Nephron (organoid): ENCODE data around the gene ACOXL.

ENCODE experiments used
- H3K27ac Mint-ChIP-seq, 3 experiments: 2 replicates each; pipeline ENCODE4 v1.8.0; 2020; ENCODE audit warnings: mixed read lengths in 3 of 3, mild to moderate bottlenecking in 2 of 3, moderate library complexity in 1 of 3
- H3K27me3 Mint-ChIP-seq: 2 replicates; pipeline ENCODE4 v1.8.0; 2021; ENCODE audit warnings: low read depth, mild to moderate bottlenecking, moderate library complexity, mixed read lengths
- H3K36me3 Mint-ChIP-seq: 2 replicates; pipeline ENCODE4 v1.8.0; 2020; ENCODE audit warnings: low read depth, mixed read lengths
- H3K4me1 Mint-ChIP-seq: 2 replicates; pipeline ENCODE4 v1.8.0; 2020; ENCODE audit warnings: mixed read lengths
- H3K4me3 Mint-ChIP-seq, 3 experiments: 2 replicates each; pipeline ENCODE4 v1.8.0; 2020; ENCODE audit warnings: mild to moderate bottlenecking in 3 of 3, mixed read lengths in 3 of 3, moderate library complexity in 2 of 3
- H3K9me3 Mint-ChIP-seq: 2 replicates; pipeline ENCODE4 v1.8.0; 2020; ENCODE audit warnings: mixed read lengths
- TF ChIP-seq, protein P1 (sequence below), 3 experiments: fragments of 200-600 bp; sonication (generic); IDR thresholded peaks; one replicate each; pipeline ENCODE4 v1.5.0; 2021; ENCODE audit warnings: antibody characterized with exemption in 3 of 3; ENCODE audit not compliant: unreplicated experiment in 3 of 3

Gene ACOXL

DNA sequence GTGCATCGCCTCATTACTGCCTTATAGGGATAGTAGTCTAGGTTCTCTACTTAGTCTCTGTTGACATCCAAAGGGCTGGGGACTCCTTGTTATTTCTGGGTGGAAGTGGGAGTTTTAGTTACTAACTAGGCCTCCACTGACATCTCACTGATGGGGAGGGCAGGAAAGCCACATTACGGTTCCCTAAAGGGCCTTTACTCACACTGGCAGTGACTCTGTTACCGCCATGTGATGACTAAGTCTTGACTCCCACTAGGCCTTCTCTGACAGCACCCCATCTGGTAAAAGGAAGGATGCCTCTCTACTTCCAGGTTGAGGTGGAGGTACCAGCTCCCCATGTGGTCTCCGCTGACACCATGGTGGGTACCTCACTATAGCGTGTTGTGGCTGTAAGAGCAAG lies 374.3 kb downstream of the ACOXL start:
- H3K9me3 Mint-ChIP-seq, result no peaks in the 10 kb centered on the region
- TF ChIP-seq, protein P1, sequence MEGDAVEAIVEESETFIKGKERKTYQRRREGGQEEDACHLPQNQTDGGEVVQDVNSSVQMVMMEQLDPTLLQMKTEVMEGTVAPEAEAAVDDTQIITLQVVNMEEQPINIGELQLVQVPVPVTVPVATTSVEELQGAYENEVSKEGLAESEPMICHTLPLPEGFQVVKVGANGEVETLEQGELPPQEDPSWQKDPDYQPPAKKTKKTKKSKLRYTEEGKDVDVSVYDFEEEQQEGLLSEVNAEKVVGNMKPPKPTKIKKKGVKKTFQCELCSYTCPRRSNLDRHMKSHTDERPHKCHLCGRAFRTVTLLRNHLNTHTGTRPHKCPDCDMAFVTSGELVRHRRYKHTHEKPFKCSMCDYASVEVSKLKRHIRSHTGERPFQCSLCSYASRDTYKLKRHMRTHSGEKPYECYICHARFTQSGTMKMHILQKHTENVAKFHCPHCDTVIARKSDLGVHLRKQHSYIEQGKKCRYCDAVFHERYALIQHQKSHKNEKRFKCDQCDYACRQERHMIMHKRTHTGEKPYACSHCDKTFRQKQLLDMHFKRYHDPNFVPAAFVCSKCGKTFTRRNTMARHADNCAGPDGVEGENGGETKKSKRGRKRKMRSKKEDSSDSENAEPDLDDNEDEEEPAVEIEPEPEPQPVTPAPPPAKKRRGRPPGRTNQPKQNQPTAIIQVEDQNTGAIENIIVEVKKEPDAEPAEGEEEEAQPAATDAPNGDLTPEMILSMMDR (IDR thresholded peaks at IDR 0.05; ENCODE audit: unreplicated experiment in 3 of 3), result no peak
- H3K4me1 Mint-ChIP-seq, result no peaks in the 10 kb centered on the region
- no peak overlapping the region for H3K27ac Mint-ChIP-seq
- no peak overlapping the region for H3K4me3 Mint-ChIP-seq
- peaks cover 6% of the 10 kb centered on the region for H3K27me3 Mint-ChIP-seq
- H3K36me3 Mint-ChIP-seq, result no peaks in the 10 kb centered on the region

DNA sequence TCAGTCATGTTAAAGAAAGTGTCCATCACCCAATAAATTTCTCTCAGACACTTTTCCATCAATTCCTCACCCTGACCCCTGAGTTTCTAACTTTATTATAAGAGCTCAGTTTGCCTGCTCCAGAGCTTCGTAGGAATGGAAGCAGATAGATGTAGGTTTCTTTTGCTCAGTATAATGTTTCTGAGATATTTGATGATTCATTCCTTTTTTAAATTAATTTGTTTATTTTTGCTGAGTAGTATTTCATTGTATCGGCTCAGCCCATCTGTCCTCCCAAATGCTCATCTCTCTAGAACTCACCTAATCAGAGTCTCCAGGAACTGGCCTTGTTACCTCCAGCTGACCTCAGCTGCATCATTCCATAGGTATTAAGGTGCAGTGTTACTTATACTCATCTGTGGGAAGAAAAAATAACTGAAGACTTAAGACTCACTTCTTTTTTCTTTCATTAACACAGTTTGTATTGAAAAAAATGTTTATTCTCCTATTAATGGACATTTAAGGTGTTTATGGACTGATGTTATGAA lies 376.4 kb downstream of the ACOXL start:
- H3K27ac Mint-ChIP-seq, result no peak overlapping the region
- no peak overlapping the region for H3K4me3 Mint-ChIP-seq
- H3K4me1 Mint-ChIP-seq, result no peaks in the 10 kb centered on the region
- TF ChIP-seq, protein P1 (IDR thresholded peaks at IDR 0.05; ENCODE audit: unreplicated experiment in 3 of 3), result no peak
- H3K9me3 Mint-ChIP-seq, result no peaks in the 10 kb centered on the region
- no peaks in the 10 kb centered on the region for H3K36me3 Mint-ChIP-seq
- peaks cover 12% of the 10 kb centered on the region for H3K27me3 Mint-ChIP-seq

DNA sequence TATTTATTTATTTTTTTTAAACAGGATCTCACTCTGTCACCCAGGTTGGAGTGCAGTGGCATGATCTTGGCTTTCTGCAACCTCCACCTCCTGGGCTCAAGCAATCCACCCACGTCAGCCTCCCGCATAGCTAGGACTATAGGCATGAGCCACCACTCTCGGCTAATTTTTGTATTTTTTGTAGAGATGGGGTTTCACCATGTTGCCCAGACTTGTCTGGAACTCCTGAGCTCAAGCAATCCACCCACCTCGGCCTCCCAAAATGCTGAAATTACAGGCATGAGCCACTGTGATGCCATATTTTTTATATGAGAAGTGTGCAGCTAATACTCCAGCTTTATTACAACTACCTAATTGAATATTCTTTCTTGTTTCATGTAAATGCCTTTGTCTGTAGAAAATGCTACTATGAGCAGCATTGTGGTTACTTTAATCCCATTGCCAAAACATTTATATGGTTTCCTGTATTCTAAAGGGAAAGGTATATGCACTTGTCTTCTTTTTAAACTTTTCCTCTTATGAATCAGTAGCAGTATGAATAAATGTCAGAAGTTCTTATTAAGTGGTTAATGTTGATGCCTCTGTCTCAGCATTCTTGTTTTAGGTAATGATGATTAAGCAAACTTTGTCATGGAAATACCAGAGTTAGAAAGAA lies 378.9 kb downstream of the ACOXL start:
- Mint-ChIP-seq H3K9me3 (no peaks in the 10 kb centered on the region), H3K4me1 (peaks cover 6% of the 10 kb centered on the region), H3K36me3 (no peaks in the 10 kb centered on the region), H3K4me3 (no peak overlapping the region), H3K27ac (no peak overlapping the region), H3K27me3 (peaks cover 26% of the 10 kb centered on the region)
- TF ChIP-seq, protein P1 (IDR thresholded peaks at IDR 0.05; ENCODE audit: unreplicated experiment in 3 of 3), result no peak

DNA sequence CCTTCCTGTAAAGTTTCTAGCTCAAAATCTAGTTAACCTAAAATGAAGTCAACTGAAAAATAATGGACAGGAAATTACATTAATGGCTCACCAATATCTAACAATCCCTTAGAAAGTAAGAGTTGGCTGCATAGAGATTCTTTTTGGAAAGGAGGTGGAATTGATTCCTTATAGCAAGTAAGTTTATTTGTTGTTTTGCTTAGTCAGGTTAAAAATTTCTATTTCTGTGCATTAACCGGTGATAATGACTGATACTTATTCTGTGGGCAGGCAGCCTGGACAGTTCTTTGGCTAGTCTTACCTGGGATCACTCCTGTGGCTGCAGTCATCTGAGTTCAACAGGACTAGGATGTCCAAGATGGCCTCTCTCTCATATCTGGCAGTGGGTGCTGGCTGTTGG lies 381.5 kb downstream of the ACOXL start:
- Mint-ChIP-seq H3K27me3 (peaks cover 52% of the 10 kb centered on the region), H3K36me3 (no peaks in the 10 kb centered on the region), H3K9me3 (no peaks in the 10 kb centered on the region), H3K4me3 (no peak overlapping the region), H3K4me1 (peaks cover 30% of the 10 kb centered on the region), H3K27ac (no peak overlapping the region)
- TF ChIP-seq, protein P1 (IDR thresholded peaks at IDR 0.05; ENCODE audit: unreplicated experiment in 3 of 3), result no peak

DNA sequence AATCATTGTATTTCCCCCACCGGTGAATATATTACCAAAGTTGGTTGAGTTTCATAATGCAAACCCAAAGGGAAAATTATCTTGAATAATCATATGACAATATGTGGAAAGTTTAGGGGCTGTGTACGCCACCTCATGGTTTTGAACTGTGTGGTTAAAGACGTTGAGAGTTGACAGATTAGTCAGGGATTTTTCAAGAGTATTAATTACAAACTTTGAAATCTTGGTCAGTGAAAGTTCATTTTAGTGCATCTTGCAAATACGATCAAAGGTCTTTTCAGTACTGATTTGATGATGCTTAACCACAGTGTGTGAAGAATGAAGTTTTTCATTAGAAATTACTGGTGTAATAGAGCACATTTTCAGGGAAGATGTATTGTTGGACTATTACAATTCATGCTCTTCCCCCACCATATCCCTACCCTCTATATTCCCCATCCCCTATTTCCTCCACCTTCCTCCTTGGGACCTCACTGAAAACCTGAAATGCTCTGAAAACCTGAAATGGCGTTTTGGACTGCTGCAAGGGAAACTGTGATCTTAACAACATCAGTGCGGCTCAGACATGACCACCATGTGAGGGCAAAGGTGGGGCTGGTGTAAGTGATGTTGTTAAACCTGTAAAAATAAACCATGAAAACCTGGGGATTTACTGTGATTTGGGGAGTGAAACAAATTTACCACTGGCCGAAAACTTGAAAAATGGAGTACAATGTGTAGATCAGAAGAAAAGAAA lies 383.8 kb downstream of the ACOXL start:
- H3K27me3 Mint-ChIP-seq, result peaks cover 65% of the 10 kb centered on the region
- H3K9me3 Mint-ChIP-seq, result no peaks in the 10 kb centered on the region
- no peaks in the 10 kb centered on the region for H3K36me3 Mint-ChIP-seq
- H3K27ac Mint-ChIP-seq, result no peak overlapping the region
- peaks cover 32% of the 10 kb centered on the region for H3K4me1 Mint-ChIP-seq
- TF ChIP-seq, protein P1 (IDR thresholded peaks at IDR 0.05; ENCODE audit: unreplicated experiment in 3 of 3), result no peak
- peak overlapping the region in 2 of 3 experiments; percentile 46 to 75 for H3K4me3 Mint-ChIP-seq
